T-helper 2 cell treated with Interferon-gamma antibody and Interleukin-4, amounts not matched to agents 5 μg/mL and 100 μg/mL, for 36 hours (primary cell): Measurements from ENCODE around the gene COL4A2.
"Not testable (repeated sequence)": the region's sequence is repeated elsewhere in the genome, so short reads cannot be mapped to it uniquely, and the experiment has no call there.

Source experiments
- DNase-seq: peaks from one replicate; pipeline ENCODE4 v3.0.0; 2021; ENCODE audit warnings: low spot score
- H3K27ac Mint-ChIP-seq: one replicate; pipeline ENCODE4 v1.8.0; 2021; ENCODE audit warnings: mild to moderate bottlenecking, mixed read lengths
- H3K27me3 Mint-ChIP-seq: one replicate; pipeline ENCODE4 v1.8.0; 2021; ENCODE audit warnings: low read depth, mixed read lengths
- H3K36me3 Mint-ChIP-seq: one replicate; pipeline ENCODE4 v1.8.0; 2021; ENCODE audit warnings: low read depth, mixed read lengths
- H3K4me1 Mint-ChIP-seq: one replicate; pipeline ENCODE4 v1.8.0; 2021; ENCODE audit warnings: low read depth, mixed read lengths
- H3K4me3 Mint-ChIP-seq: one replicate; pipeline ENCODE4 v1.8.0; 2022; ENCODE audit warnings: mild to moderate bottlenecking, moderate library complexity, mixed read lengths
- H3K9me3 Mint-ChIP-seq: one replicate; pipeline ENCODE4 v1.8.0; 2021; ENCODE audit warnings: mixed read lengths

COL4A2 gene

DNA sequence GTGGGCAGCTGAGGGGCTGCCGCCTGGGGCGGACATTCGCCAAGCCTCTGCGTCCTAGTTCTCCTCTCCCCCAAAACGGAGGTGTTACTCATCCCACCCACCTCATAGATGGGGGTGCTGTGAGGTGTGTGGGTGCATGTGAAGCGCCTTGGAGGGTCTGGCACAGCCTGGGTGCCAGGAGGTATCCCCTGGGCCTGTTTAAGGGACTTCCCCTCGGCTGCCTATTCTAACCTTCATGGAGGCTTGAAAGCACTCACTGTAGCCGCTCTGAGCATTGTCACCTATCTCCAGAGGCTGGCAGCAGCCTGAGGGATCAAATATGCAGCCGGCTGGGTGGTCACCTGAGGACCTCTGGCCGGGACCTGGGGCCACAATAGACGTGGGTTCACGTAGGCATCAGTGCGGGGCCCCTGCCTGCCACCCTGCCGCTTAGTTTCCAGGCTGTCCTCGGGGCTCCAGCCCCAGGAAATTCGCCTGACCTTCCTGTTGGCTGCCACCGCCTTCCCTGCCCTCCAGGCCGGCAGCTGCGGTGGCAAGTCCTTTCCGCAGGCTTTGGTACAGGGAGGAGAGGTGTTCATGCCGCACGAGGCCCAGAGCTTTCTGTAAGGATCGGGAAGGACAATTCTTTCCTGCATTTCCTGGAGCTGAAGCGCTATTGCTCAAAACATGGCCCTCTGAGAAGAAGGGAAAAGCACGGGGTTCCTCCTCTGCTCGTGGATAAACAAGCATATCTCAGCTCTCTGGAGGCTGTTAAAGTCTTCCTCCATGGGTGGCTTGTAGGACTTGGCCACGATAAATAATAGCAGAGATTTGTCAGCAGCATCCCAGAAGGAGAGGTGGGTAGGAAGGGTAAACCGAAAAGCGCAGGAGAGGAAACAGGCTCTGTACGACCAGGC, 4.6 kb downstream of the COL4A2 start:
- Mint-ChIP-seq H3K27ac (no peak overlapping the region), H3K4me3 (no peak overlapping the region), H3K4me1 (no peaks in the 10 kb centered on the region), H3K27me3 (peaks cover 57% of the 10 kb centered on the region), H3K36me3 (no peaks in the 10 kb centered on the region), H3K9me3 (no peaks in the 10 kb centered on the region)
- no peak for DNase-seq

DNA sequence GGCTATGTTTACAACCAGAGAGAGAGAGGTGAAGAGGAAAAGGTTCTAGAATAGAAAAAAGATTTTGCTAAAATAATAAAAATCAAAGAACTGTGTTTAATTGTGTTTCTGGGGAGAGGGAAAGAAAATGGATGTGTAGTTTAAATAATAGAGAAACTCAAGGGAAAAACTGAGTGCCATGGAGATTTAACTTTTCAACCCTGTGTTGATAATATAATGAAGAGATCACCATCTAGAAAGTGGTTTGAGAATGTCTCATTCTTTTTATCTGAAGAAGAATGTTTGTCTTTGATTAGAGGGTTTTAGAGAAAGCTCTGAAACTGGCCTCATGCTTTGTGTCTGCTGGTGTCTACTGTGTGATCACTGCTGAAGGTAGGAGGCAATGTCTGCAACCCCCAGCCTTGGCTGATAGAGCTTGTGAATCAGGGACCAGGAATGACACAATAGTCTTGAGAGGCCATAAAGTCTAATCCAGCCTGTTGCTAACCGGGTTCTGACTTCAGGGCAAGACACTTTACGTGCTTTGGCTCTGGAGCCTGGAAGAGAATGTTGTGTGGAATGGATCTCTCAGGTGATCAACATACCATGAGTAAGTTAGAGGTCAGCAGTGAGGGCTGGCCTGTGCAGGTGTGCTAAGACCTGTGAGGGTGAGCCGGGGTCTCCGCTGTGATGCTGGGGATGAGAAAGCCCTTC, 5.4 kb downstream of the COL4A2 start:
- no peak for DNase-seq

DNA sequence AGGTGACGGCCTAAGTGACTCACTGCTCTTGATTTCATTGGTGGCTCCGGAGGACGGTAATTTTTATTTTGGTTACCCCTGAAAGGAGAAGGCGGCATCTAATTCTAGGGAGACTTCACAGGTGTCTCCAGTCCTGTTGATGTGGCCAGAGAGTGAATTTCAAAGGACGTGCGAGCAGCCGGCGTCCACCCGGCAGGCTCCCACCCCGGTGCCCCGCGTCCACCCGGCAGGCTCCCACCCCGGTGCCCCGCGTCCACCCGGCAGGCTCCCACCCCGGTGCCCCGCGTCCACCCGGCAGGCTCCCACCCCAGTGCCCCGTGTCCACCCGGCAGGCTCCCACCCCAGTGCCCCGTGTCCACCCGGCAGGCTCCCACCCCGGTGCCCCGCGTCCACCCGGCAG, 6.2 kb downstream of the COL4A2 start:
- not testable (repeated sequence) for H3K4me1 Mint-ChIP-seq, H3K27ac Mint-ChIP-seq, H3K36me3 Mint-ChIP-seq, DNase-seq, H3K4me3 Mint-ChIP-seq, H3K9me3 Mint-ChIP-seq
- peaks cover 57% of the 10 kb centered on the region for H3K27me3 Mint-ChIP-seq

More for the DNA sequence above, 5.4 kb downstream of the COL4A2 start:
- no peaks in the 10 kb centered on the region for H3K9me3 Mint-ChIP-seq
- H3K4me3 Mint-ChIP-seq: no peak overlapping the region
- H3K4me1 Mint-ChIP-seq: no peaks in the 10 kb centered on the region
- no peak overlapping the region for H3K27ac Mint-ChIP-seq
- no peaks in the 10 kb centered on the region for H3K36me3 Mint-ChIP-seq
- peaks cover 61% of the 10 kb centered on the region for H3K27me3 Mint-ChIP-seq

GRCh38 chr13:110313733-110314132, 6.6 kb downstream of the COL4A2 start:
- H3K4me1 Mint-ChIP-seq, H3K27ac Mint-ChIP-seq, H3K9me3 Mint-ChIP-seq, DNase-seq, H3K36me3 Mint-ChIP-seq, H3K4me3 Mint-ChIP-seq: not testable (repeated sequence)
- H3K27me3 Mint-ChIP-seq: peaks cover 52% of the 10 kb centered on the region

DNA sequence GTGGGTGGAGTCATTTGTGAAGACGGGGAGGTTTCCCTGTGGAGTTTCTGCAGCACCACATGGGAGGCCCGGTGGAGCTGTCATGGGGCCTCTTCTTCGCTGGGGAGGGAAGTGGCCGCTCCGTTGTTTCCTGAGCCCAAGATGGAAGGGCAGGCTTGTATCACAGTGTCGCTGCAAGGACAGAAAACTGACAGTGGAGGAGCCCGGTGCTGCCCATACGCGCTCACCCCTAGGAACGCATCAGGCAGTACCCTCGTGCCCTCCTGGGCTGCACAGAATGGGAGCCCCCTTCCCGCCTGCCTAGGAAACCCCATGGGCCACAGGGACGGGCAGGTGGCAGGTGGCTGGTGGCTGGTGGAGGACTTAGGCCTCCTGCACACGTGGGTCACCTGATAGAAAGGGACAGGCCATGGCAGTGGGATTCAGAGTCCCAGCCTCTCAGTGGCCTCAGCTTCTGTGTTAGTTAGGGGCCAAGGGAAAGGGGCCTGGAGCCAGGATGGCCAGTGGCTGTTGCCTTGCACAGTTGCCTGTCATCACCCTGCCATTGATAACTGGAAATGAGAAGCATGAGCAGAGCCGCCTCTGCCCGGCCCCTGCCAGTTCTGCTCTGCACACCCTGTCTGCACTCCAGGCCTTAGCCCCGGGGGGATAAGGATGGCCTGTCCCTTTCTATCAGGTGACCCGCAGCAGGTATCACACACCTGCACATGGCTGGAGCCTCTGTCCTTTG, 7.6 kb downstream of the COL4A2 start:
- Mint-ChIP-seq H3K36me3 (no peaks in the 10 kb centered on the region), H3K27me3 (peaks cover 46% of the 10 kb centered on the region)

DNA sequence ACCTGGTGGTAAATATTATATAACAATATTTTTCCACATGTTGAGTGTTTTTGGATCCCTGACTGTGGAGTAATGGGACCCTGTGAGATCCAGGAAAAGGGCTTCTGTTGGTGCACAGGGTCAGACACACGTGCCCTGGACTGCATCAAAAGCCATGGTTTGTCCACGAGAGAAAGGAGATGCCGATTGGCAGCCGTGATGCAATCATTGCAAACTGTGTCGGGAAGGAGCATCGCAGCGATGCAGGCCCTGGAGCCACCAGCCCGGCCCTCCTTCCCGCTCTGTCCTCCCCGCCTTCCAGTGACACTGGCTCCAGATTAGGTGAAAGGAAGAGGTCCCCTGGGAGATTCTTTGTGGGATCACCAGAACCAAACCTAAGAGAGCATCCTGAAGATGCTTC, 9.1 kb downstream of the COL4A2 start:
- DNase-seq: no peak
- Mint-ChIP-seq H3K4me3 (no peak overlapping the region), H3K4me1 (peaks cover 5% of the 10 kb centered on the region), H3K36me3 (no peaks in the 10 kb centered on the region), H3K27ac (no peak overlapping the region), H3K9me3 (no peaks in the 10 kb centered on the region), H3K27me3 (peaks cover 38% of the 10 kb centered on the region)

More for the DNA sequence above, 7.6 kb downstream of the COL4A2 start:
- Mint-ChIP-seq H3K27ac (no peak overlapping the region), H3K4me3 (no peak overlapping the region), H3K9me3 (no peaks in the 10 kb centered on the region), H3K4me1 (peaks cover 2% of the 10 kb centered on the region)
- no peak for DNase-seq

GRCh38 chr13:110317093-110317492, 10.0 kb downstream of the COL4A2 start:
- Mint-ChIP-seq H3K27me3 (peaks cover 37% of the 10 kb centered on the region), H3K36me3 (no peaks in the 10 kb centered on the region), H3K27ac (no peak overlapping the region), H3K4me3 (no peak overlapping the region), H3K4me1 (peaks cover 5% of the 10 kb centered on the region), H3K9me3 (no peaks in the 10 kb centered on the region)
- no peak for DNase-seq

- Mint-ChIP-seq H3K9me3 (no peaks in the 10 kb centered on the region), H3K4me3 (no peak overlapping the region), H3K27me3 (peaks cover 31% of the 10 kb centered on the region), H3K27ac (no peak overlapping the region), H3K36me3 (no peaks in the 10 kb centered on the region), H3K4me1 (peaks cover 5% of the 10 kb centered on the region)
- DNase-seq: no peak
These were observed 10.6 kb downstream of the COL4A2 start for GRCh38 chr13:110317496-110318195.

DNA sequence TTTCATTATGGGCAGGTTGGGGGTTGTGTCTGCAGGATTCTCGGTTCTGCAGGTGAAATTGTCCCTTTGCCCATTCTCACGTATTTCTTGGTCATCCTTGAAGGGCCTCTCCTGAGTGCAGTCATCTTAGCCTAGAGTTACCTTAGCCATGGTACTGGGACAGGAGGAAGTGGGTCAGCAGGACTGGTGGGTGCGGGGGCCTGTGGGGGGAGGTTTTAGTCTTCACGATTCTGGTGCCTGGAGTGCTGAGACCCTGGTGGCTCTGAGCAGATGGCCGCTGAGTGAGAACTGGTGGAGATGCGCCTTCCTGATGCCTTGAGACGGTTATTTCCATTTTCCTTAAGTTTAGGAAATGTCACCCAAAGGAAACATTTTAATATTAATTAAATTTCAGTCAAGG, 11.8 kb downstream of the COL4A2 start:
- H3K36me3 Mint-ChIP-seq: no peaks in the 10 kb centered on the region
- H3K9me3 Mint-ChIP-seq: no peaks in the 10 kb centered on the region
- DNase-seq: no peak
- H3K27ac Mint-ChIP-seq: no peak overlapping the region
- H3K4me1 Mint-ChIP-seq: peaks cover 5% of the 10 kb centered on the region
- peaks cover 27% of the 10 kb centered on the region for H3K27me3 Mint-ChIP-seq
- H3K4me3 Mint-ChIP-seq: no peak overlapping the region

GRCh38 chr13:110319397-110319773, 12.3 kb downstream of the COL4A2 start:
- DNase-seq: no peak
- Mint-ChIP-seq H3K27ac (no peak overlapping the region), H3K4me3 (no peak overlapping the region), H3K9me3 (no peaks in the 10 kb centered on the region), H3K27me3 (peaks cover 27% of the 10 kb centered on the region), H3K4me1 (peaks cover 5% of the 10 kb centered on the region), H3K36me3 (no peaks in the 10 kb centered on the region)

DNA sequence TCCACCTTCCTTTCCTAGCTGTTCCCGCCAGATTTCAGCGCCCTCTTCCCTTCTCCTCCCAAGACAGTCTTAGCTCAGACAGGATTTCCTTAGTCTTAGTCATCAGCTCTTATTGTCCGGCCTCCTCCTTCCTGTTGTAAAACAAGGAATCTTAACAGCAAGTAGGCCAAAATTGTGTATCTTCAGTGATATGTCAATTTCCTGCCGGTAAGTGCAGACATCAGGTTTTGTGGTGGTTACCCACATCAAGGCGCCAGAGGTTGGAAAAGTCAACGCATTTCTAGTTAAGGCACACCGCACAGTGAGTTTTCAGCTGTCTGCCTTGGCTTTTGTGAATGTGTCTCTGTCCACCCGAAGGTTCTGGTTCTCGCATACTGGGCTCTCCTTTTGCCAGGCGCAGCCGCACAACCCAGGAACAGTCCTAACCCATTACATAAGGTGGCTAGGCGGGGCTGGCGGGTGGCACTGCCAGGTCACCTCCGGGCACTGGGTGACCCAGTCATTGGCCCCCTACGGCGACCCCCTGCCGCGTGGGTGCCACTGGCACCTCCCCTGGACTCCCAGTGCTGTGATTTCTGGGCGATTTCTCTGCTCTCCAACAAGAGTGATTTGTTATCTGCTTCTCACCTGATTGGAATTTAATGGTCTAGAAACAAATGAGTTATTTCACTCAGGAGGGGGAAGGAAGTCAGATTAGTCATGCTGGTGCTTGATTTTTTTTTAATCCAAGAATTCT, 12.9 kb downstream of the COL4A2 start:
- Mint-ChIP-seq H3K27me3 (peaks cover 30% of the 10 kb centered on the region), H3K36me3 (no peaks in the 10 kb centered on the region), H3K9me3 (no peaks in the 10 kb centered on the region), H3K4me1 (peaks cover 5% of the 10 kb centered on the region), H3K4me3 (no peak overlapping the region), H3K27ac (no peak overlapping the region)
- peak; percentile 15 for DNase-seq

- H3K27me3 Mint-ChIP-seq: peaks cover 28% of the 10 kb centered on the region
- no peak overlapping the region for H3K4me3 Mint-ChIP-seq
- no peaks in the 10 kb centered on the region for H3K9me3 Mint-ChIP-seq
- H3K36me3 Mint-ChIP-seq: no peaks in the 10 kb centered on the region
- peaks cover 5% of the 10 kb centered on the region for H3K4me1 Mint-ChIP-seq
- H3K27ac Mint-ChIP-seq: no peak overlapping the region
- DNase-seq: no peak
These were observed 13.6 kb downstream of the COL4A2 start for GRCh38 chr13:110320645-110321044.

- not testable (repeated sequence) for H3K9me3 Mint-ChIP-seq, H3K4me1 Mint-ChIP-seq, H3K27ac Mint-ChIP-seq, H3K4me3 Mint-ChIP-seq, DNase-seq, H3K36me3 Mint-ChIP-seq
- H3K27me3 Mint-ChIP-seq: peaks cover 28% of the 10 kb centered on the region
These were observed 14.5 kb downstream of the COL4A2 start for GRCh38 chr13:110321573-110321972.
